CD4-positive, CD25-positive, alpha-beta regulatory T cell (primary cell): Measurements from ENCODE around the gene HDAC1. TPM values are rescaled to one million over a fixed set of nuclear protein-coding genes. Genes with fewer than 3 reads are reported as not detected.

Experiments used
- ATAC-seq, 2 donors: fragments of 150-1000 bp; cut with Tn5 transposase; one replicate each; pipeline ENCODE4 v1.10.0; 2021; ENCODE audit warnings: low read depth in 2 of 2, moderate number of reproducible peaks in 2 of 2, moderate library complexity in 1 of 2
- DNase-seq, 3 donors: peaks; one replicate each; pipeline versions ENCODE4 v3.0.0 to v3.0.0-alpha.2; 2012 to 2022; ENCODE audit warnings: mixed read lengths in 1 of 3
- H3K27ac ChIP-seq: one replicate; pipeline ENCODE4 v1.7.0; 2013; ENCODE audit warnings: mild to moderate bottlenecking, low read length; ENCODE audit not compliant: insufficient read depth, poor library complexity, severe bottlenecking
- H3K27me3 ChIP-seq: one replicate; pipeline ENCODE4 v1.7.0; 2013; ENCODE audit warnings: low read length; ENCODE audit not compliant: control insufficient read depth, insufficient read depth
- H3K36me3 ChIP-seq: one replicate; pipeline ENCODE4 v1.7.0; 2013; ENCODE audit warnings: mild to moderate bottlenecking, low read length, moderate library complexity; ENCODE audit not compliant: control insufficient read depth, insufficient read depth
- H3K4me1 ChIP-seq: 2 replicates; pipeline ENCODE4 v1.7.0; 2013; ENCODE audit warnings: mild to moderate bottlenecking, low read length; ENCODE audit not compliant: insufficient read depth, control insufficient read depth, poor library complexity, severe bottlenecking
- H3K4me3 ChIP-seq: one replicate; pipeline ENCODE4 v1.7.0; 2013; ENCODE audit warnings: low read depth, mild to moderate bottlenecking, low read length, moderate library complexity
- H3K9me3 ChIP-seq, 2 experiments: 1 replicate in 1 of 2; 2 replicates in 1 of 2; pipeline ENCODE4 v1.7.0; 2013; ENCODE audit warnings: low read length in 2 of 2, mild to moderate bottlenecking in 1 of 2, moderate library complexity in 1 of 2; ENCODE audit not compliant: control insufficient read depth in 2 of 2
- H3K27ac Mint-ChIP-seq, 3 donors: one replicate each; pipeline ENCODE4 v1.8.0; 2020 to 2022; ENCODE audit warnings: mild to moderate bottlenecking in 3 of 3, mixed read lengths in 3 of 3, moderate library complexity in 2 of 3
- H3K27me3 Mint-ChIP-seq: one replicate; pipeline ENCODE4 v1.8.0; 2022; ENCODE audit warnings: mild to moderate bottlenecking, mixed read lengths
- H3K36me3 Mint-ChIP-seq: one replicate; pipeline ENCODE4 v1.8.0; 2020; ENCODE audit warnings: mixed read lengths
- H3K4me1 Mint-ChIP-seq, 4 donors: one replicate each; pipeline ENCODE4 v1.8.0; 2020 to 2022; ENCODE audit warnings: mixed read lengths in 4 of 4, mild to moderate bottlenecking in 1 of 4
- H3K4me3 Mint-ChIP-seq, 4 donors: one replicate each; pipeline ENCODE4 v1.8.0; 2020 to 2022; ENCODE audit warnings: mild to moderate bottlenecking in 4 of 4, mixed read lengths in 4 of 4, moderate library complexity in 3 of 4
- H3K9me3 Mint-ChIP-seq, 7 donors: one replicate each; pipeline ENCODE4 v1.8.0; 2020 to 2022; ENCODE audit warnings: mixed read lengths in 7 of 7, mild to moderate bottlenecking in 3 of 7, moderate library complexity in 2 of 7
- polyA plus RNA-seq, 4 donors: library from polyadenylated mRNA; unstranded; fragments of 300-500 nt; fragmentation: Illumina TruSeq; gene quantifications; one replicate each; pipeline ENCODE4 v1.2.3, GENCODE V29; 2021
- total RNA-seq: library from RNA; stranded (reverse); gene quantifications from one replicate; pipeline ENCODE4 v1.2.3, GENCODE V29; 2022

HDAC1 gene
- total and polyA plus RNA-seq, 5 donors from 2014 or later = 98.2 to 150 (median 145) TPM

GRCh38 chr1:32342704-32343103 is 50.8 kb downstream of the HDAC1 start:
- no peaks in the 10 kb centered on the region for H3K9me3 Mint-ChIP-seq
- Histone ChIP-seq H3K36me3 (no peaks in the 10 kb centered on the region), H3K9me3 (no peaks in the 10 kb centered on the region), H3K27ac (no peak overlapping the region), H3K4me1 (peaks cover 1% of the 10 kb centered on the region), H3K27me3 (no peaks in the 10 kb centered on the region), H3K4me3 (no peak overlapping the region)
- no peaks in the 10 kb centered on the region for H3K36me3 Mint-ChIP-seq
- H3K27ac Mint-ChIP-seq = no peak overlapping the region
- H3K4me3 Mint-ChIP-seq = peak overlapping the region in 2 of 4 donors; percentile 11 to 56
- ATAC-seq = no peak
- H3K27me3 Mint-ChIP-seq = no peaks in the 10 kb centered on the region
- peaks cover 0 to 29% (median 16%) of the 10 kb centered on the region in 4 donors for H3K4me1 Mint-ChIP-seq
- DNase-seq = no peak

- no peak for ATAC-seq
- H3K4me1 Mint-ChIP-seq = peaks cover 0 to 48% (median 20%) of the 10 kb centered on the region in 4 donors
- H3K27ac Mint-ChIP-seq = no peak overlapping the region
These were observed 53.5 kb downstream of the HDAC1 start for GRCh38 chr1:32345289-32345827.

GRCh38 chr1:32346532-32347157 is 54.8 kb downstream of the HDAC1 start:
- Mint-ChIP-seq H3K9me3 (no peaks in the 10 kb centered on the region), H3K4me3 (no peak overlapping the region), H3K27me3 (no peaks in the 10 kb centered on the region), H3K27ac (peak overlapping the region in 2 of 3 donors; percentile 66 to 77), H3K4me1 (peaks cover 0 to 57% (median 26%) of the 10 kb centered on the region in 4 donors), H3K36me3 (no peaks in the 10 kb centered on the region)
- Histone ChIP-seq H3K9me3 (no peaks in the 10 kb centered on the region), H3K4me3 (no peak overlapping the region), H3K27me3 (no peaks in the 10 kb centered on the region), H3K36me3 (no peaks in the 10 kb centered on the region), H3K4me1 (peaks cover 5% of the 10 kb centered on the region), H3K27ac (no peak overlapping the region)
- ATAC-seq (no peak), DNase-seq (no peak)

More at GRCh38 chr1:32345289-32345827, 53.5 kb downstream of the HDAC1 start:
- H3K4me1 ChIP-seq = no peaks in the 10 kb centered on the region
- H3K9me3 Mint-ChIP-seq = no peaks in the 10 kb centered on the region
- no peaks in the 10 kb centered on the region for H3K27me3 ChIP-seq
- H3K36me3 ChIP-seq = no peaks in the 10 kb centered on the region
- DNase-seq = no peak
- no peak overlapping the region for H3K4me3 ChIP-seq
- no peaks in the 10 kb centered on the region for H3K36me3 Mint-ChIP-seq
- no peaks in the 10 kb centered on the region for H3K9me3 ChIP-seq
- H3K4me3 Mint-ChIP-seq = peak overlapping the region in 1 of 4 donors; percentile 22
- no peaks in the 10 kb centered on the region for H3K27me3 Mint-ChIP-seq
- no peak overlapping the region for H3K27ac ChIP-seq

- no peaks in the 10 kb centered on the region for H3K9me3 Mint-ChIP-seq
These were observed 57.4 kb downstream of the HDAC1 start for GRCh38 chr1:32349211-32349708.

GRCh38 chr1:32350785-32351398 is 59.0 kb downstream of the HDAC1 start:
- Mint-ChIP-seq H3K27me3 (no peaks in the 10 kb centered on the region), H3K36me3 (peaks cover 10% of the 10 kb centered on the region), H3K4me3 (peak overlapping the region; percentile 72 to 94 (median 86)), H3K4me1 (peaks cover 0 to 61% (median 25%) of the 10 kb centered on the region in 4 donors), H3K9me3 (no peaks in the 10 kb centered on the region), H3K27ac (peak overlapping the region; percentile 56 to 91 (median 56))
- H3K4me1 ChIP-seq = peaks cover 15% of the 10 kb centered on the region
- no peaks in the 10 kb centered on the region for H3K9me3 ChIP-seq
- H3K27me3 ChIP-seq = no peaks in the 10 kb centered on the region
- H3K27ac ChIP-seq = peak overlapping the region; percentile 77
- no peaks in the 10 kb centered on the region for H3K36me3 ChIP-seq
- peak; percentile 58 to 66 for ATAC-seq
- peak overlapping the region; percentile 59 for H3K4me3 ChIP-seq
- no peak for DNase-seq

More at GRCh38 chr1:32349211-32349708, 57.4 kb downstream of the HDAC1 start:
- no peak for ATAC-seq
- Histone ChIP-seq H3K4me3 (no peak overlapping the region), H3K36me3 (no peaks in the 10 kb centered on the region), H3K9me3 (no peaks in the 10 kb centered on the region), H3K27me3 (no peaks in the 10 kb centered on the region), H3K27ac (no peak overlapping the region), H3K4me1 (peaks cover 15% of the 10 kb centered on the region)
- no peak for DNase-seq
- H3K27me3 Mint-ChIP-seq = no peaks in the 10 kb centered on the region
- peak overlapping the region; percentile 15 to 79 (median 51) for H3K4me3 Mint-ChIP-seq
- peak overlapping the region in 1 of 3 donors; percentile 69 for H3K27ac Mint-ChIP-seq
- no peaks in the 10 kb centered on the region for H3K36me3 Mint-ChIP-seq
- peaks cover 0 to 63% (median 28%) of the 10 kb centered on the region in 4 donors for H3K4me1 Mint-ChIP-seq

- H3K9me3 Mint-ChIP-seq = no peaks in the 10 kb centered on the region
- ATAC-seq = peak; percentile 95
- no peaks in the 10 kb centered on the region for H3K27me3 ChIP-seq
- H3K36me3 ChIP-seq = no peaks in the 10 kb centered on the region
- DNase-seq = peak; percentile 91 to 96 (median 91)
- H3K4me1 ChIP-seq = peaks cover 15% of the 10 kb centered on the region
- H3K9me3 ChIP-seq = no peaks in the 10 kb centered on the region
- peak overlapping the region; percentile 59 for H3K4me3 ChIP-seq
- H3K36me3 Mint-ChIP-seq = peaks cover 10% of the 10 kb centered on the region
- H3K4me3 Mint-ChIP-seq = peak overlapping the region; percentile 72 to 94 (median 86)
- H3K27ac Mint-ChIP-seq = peak overlapping the region; percentile 78 to 91 (median 82)
- peaks cover 0 to 56% (median 24%) of the 10 kb centered on the region in 4 donors for H3K4me1 Mint-ChIP-seq
- H3K27me3 Mint-ChIP-seq = no peaks in the 10 kb centered on the region
- peak overlapping the region; percentile 77 for H3K27ac ChIP-seq
These were observed 59.7 kb downstream of the HDAC1 start for GRCh38 chr1:32351399-32352238.

- Mint-ChIP-seq H3K27ac (peak overlapping the region in 2 of 3 donors; percentile 62 to 78), H3K9me3 (no peaks in the 10 kb centered on the region), H3K36me3 (peaks cover 10% of the 10 kb centered on the region), H3K27me3 (no peaks in the 10 kb centered on the region), H3K4me3 (peak overlapping the region; percentile 72 to 88 (median 80)), H3K4me1 (peaks cover 0 to 56% (median 23%) of the 10 kb centered on the region in 4 donors)
- Histone ChIP-seq H3K27ac (peak overlapping the region; percentile 77), H3K9me3 (no peaks in the 10 kb centered on the region), H3K27me3 (no peaks in the 10 kb centered on the region), H3K36me3 (no peaks in the 10 kb centered on the region), H3K4me3 (no peak overlapping the region), H3K4me1 (peaks cover 15% of the 10 kb centered on the region)
- DNase-seq (no peak), ATAC-seq (no peak)
These were observed 60.4 kb downstream of the HDAC1 start for GRCh38 chr1:32352239-32352745.
